ENCODE data around the gene PPP1R15A.
"Not testable (repeated sequence)": the region's sequence is repeated elsewhere in the genome, so short reads cannot be mapped to it uniquely, and the experiment has no call there.

PPP1R15A gene

DNA sequence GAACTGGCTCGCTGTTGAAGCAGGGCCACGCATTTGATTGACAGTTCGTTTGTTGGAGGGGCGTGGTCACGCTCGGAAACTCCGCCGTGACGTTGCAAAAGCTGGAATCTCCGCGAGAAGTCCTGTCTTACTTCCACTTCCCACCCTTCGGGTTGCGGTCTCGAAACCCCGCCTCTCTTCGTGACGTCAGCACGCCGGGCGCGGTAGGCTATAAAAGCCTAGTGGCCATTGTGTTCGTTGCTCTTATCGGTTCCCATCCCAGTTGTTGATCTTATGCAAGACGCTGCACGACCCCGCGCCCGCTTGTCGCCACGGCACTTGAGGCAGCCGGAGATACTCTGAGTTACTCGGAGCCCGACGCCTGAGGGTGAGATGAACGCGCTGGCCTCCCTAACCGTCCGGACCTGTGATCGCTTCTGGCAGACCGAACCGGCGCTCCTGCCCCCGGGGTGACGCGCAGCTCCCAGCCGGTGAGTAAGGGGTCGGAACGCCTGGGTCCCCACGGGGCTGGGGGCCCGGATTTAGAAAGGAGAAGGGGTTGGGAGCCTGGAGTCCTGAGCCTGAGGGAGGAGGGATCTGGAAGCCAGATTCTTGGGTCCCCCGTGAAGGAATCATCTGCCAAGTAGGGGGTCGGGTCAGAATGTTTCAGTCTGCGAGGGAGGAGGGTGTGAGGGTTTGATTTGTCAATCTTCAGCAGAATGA, at the start of gene PPP1R15A:
Gene PPP1R15A (plus strand): TSS at position 240 of the 702 bp plus-strand sequence. CDS start 813 bp downstream, outside the sequence.
- DNase-seq = peak; percentile 94

DNA sequence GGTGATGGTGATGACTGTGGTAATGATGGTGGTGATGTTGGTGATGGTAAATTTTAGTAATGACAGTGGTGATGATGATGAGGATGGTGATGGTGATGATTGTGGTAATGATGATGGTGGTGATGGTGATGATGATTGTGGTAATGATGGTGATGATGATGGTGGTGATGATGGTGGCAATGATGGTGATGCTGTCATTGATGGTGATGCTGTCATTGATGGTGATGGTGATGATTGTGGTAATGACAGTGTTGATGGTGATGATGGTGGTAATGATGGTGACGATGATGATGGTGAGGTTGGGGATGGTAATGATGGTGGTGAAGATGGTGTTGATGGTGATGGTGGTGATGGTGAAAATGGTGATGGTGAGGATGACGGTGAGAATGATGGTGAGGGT, 49.7 kb upstream of the PPP1R15A start:
- no peak for DNase-seq

DNA sequence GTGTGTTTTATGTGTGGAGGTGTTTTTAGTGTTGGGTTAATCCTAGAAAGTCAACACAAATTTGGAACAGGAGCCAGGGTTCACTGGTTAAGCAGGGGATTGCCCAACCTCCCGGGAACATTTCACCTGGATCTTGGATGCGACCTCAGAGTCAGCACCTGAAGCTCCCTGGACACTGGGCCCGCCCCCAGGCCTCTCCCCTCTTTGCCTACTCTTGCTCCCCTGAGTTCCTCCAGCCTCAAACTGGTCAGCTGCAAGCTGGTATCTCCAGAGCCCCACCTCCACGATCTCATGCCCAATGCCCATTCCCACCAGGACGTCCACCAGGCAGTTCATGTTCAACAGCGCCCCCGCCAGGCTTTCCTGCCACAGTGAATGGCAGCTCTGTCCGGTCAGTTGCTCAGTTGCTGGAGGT, 45.6 kb upstream of the PPP1R15A start:
- no peak for DNase-seq

DNA sequence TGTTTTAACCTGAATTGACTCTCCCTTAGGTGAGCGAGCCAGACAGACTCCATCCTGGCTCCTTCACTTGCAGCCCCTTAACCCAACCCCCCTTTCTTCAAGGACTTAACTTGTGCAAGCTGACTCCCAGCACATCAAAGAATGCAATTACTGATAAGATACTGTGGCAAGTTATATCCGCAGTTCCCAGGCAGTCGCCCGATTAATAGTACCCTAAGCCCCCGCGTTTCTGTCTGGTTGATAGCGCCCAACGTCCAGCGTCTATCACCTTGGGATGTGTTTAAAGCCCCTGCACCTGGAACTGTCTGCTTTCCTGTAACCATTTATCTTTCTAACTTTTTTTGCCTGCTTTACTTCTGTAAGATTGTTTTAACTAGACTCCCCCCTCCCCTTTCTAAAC, 42.1 kb upstream of the PPP1R15A start:
- DNase-seq = no peak

DNA sequence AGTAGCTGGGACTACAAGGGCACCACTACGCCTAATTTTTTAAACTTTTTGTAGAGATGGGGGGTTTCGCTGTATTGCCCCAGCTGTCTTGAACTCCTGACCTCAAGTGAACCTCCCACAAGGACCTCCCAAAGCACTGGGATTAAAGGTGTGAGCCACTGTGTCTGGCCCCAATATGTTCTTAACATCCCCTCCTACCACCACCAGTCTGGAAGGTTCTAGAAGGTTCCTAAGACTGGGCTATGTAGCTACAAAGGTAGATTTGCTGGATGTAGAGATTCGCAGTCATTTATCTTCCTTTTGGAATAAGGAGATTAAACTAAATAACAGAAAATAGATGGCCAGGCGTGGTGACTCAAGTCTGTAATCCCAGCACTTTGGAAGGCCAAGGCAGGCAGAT, 41.3 kb upstream of the PPP1R15A start:
- no peak for DNase-seq

DNA sequence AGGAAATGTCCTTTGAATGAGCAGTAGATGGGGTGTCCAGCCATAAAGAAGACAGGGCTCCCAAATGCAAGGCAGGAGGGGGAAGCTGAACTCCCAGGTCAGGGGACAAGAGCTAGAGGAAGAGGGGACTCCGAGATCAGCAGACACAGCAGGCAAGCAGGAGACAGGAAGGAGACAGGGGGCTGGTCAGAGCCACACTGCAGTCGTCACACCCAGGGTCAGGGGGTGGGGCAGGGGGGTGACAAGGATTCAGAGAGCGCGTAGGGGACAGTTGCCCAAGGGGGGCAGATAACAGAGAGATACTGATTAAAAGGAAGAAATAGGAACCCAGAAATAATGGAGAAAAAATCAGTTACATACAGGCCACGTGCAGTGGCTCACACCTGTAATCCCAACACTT, 39.2 kb upstream of the PPP1R15A start:
- DNase-seq = no peak

DNA sequence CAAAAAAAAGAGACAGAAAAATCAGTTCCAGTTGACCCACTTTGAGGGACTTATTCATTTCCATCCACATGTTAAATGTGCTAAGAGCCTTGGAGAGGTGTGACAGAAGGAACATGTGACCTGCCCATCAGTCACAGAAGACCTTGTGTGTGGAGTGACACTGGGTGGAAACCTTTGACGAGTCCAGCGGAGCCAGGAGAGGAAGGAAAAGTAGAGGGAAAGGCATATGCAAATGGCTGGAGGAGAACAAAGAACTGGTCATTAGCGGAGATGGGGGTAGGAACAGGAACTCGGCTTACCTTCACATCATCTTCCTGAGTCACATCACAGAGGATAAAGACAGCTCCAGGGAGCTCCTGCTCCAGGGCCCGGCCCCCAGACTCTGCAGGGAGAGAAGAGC, 38.2 kb upstream of the PPP1R15A start:
- DNase-seq = no peak

DNA sequence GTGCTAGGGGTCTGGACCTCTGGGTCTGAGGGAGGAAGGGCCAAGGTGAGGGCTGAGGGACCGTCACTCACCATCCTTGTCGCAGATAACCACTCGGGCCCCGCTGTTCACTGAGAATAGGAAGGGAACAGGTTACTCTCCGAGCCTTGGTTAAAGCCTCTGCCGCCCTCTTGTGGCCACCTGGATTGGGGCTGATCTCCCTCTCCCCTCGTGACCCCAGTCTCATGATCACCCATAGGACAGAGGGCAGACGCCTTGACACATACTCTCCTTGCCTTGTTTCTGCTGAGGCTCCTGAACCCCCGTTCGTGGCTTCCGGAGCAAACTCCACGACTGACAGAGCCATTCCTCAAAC, 36.5 kb upstream of the PPP1R15A start:
- DNase-seq = peak; percentile 86

DNA sequence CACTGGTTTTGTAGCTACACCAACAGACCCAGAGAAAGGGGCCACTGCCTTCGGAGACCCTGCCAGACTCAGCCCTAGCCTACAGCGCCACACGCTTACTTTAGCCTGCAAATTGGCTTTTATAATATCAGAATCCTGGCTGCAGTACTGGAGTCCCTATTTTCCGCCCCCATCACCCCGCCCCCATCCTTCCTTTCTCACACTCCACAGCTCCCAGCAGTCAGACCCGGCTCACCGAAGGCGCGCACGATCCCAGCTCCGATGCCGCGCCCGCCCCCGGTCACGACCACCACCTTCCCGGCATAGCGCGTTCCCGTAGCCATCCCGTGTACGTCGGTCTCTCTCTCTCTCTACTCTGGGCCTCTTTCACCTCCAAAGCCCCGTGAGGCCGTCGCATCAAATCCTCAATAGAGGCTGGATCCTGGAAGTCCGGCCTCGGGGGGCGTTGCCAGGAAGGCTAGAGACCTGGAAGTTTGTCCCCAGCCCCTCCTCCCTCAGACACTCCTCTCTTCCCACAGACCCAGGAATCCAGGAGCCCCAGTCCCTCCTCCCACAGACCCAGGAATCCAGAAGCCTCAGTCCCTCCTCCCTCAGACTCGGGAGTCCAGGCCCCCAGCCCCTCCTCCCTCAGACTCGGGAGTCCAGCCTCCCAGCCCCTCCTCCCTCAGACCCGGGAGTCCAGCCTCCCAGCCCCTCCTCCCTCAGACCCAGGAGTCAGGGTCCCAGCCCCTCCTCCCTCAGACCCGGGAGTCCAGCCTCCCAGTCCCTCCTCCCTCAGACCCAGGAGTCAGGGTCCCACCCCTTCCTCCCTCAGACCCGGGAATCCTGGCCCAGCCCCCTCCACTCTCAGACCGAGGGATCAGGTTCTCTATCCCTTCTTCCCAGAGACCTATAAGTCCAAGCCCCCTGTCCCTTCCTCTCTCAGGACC, 35.9 kb upstream of the PPP1R15A start, which contains the start of gene HSD17B14:
Gene HSD17B14 (minus strand): TSS at position 403 of the 929 bp plus-strand sequence. CDS start 80 bp downstream, at position 323.
- peak; percentile 72 for DNase-seq

DNA sequence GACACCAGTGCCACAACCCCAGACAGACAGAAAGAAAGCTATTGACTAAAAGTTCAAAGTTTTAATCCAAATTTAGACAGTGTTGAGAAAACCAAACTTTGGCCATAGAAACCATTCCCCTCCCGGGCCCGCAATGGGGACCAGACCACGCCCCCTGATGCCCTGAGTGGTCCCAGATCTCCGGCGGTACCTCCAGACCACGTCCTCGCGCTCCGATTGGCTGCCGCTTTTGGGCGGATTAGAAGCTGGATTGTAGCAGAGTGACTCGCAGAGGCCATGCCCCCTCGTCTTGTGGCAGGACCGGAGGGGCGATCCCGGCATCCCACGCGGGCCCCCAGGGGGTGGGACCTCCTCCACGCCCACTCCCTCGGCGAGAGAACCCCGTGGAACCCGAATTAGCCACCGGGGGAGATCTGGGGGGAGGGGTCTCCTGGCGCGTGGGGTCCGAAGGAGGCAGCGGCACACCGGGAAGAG, 35.1 kb upstream of the PPP1R15A start:
- peak; percentile 91 for DNase-seq

DNA sequence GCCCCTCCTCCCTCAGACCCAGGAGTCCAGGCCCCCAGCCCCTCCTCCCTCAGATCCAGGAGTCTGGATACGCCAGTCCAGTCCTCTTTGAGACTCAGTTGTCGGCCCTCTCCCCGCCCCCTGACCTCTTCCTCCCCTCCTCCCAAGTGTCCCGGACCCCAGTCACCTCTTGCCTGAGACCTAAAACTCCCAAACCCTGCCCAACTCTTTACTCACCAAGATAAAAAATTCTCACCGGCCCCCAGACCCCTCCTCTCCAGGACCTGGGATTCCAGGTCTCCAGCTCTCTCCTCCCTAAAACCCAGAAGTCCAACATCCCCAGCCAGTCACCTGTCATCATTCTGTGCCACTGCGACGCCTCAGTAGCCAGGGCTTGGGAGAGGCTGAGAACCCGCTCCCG, 34.5 kb upstream of the PPP1R15A start:
- DNase-seq = no peak

DNA sequence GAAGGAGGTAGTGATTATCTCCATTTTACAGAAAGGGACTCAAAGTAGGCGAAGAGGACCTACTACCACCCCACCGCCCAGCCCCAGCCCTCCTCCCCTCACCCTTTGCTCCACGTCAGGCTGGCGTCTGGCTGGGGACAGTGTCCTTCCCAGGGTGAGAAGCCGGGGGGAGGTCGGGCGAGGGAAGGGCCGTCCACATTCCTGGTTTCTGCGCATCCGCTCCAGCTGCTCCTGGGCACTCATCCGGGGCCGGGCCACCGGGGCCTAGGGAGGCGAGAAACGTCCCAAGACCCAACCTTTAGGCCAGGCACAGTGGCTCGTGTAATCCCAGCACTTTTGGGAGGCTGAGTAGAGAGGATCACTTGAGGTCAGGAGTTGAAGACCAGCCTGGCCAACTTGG, 31.2 kb upstream of the PPP1R15A start:
- no peak for DNase-seq

DNA sequence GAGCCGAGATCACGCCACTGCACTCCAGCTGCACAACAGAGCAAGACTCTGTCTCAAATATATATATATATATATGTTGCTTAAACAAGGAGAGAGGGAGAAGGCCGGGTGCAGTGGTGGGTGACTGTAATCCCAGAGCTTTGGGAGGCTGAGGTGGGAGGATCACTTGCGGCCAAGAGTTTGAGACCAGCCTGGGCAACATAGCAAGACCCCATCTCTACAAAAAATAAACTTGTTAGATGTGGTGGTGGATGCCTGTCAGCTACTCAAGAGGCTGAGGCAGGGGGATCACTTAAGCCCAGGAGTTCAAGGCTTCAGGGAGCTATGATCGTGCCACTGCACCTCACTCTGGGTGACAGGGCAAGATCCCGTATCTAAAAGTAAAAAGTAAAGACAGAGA, 30.6 kb upstream of the PPP1R15A start:
- DNase-seq = no peak

DNA sequence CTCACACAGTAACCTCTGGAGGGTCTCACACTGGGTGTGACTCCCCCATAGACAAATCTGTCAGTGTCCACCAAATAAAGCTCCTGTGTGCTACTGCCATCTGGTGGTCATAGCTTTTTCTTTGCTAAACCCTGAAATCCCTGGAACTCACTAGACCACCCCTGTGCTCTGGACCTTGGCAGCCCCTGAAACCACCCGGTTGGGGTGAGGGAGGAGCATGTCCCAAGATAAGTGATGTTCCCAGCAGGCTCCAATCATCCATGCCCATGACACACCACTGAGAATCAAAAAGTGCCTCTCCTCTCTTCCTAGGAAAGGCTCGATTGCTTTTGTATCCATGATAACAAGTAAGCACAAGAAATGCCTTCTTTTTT, 29.4 kb upstream of the PPP1R15A start:
- DNase-seq = peak; percentile 47

DNA sequence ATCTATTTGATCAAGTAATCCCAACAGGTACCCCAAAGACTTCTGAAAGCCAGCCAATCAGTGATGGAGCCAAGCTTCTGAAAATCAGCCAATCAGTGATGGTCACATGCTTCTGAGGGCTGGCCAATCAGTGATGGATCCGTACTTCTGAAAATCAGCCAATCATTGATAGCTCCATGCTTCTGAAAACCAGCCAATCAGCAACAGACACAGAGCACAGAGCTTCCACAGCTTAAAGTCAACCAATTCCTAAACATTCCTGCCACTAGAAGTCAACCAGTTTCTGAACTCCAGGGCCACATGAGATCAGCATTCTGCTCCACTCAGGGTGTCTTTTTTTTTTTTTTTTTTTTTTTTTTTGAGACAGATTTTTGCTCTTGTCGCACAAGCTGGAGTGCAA, 27.7 kb upstream of the PPP1R15A start:
- no peak for DNase-seq

DNA sequence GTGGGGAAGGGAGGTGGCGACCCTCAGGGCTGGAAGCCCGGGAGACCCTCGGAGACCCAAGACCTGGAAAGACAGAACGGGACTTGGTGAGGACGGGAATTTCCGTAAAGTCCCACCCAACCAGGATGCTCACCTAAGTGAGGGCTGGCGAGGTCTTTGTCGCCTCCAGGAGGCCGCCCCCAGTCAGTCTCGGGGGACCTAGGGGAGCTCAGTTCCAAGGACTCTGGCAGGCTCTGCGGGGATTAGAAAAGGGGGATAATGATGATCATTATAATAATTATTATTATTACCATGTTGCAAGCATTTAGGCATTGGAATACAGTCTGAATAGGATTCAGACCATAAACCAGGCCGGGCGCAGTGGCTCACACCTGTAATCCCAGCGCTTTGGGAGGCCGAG, 26.8 kb upstream of the PPP1R15A start:
- DNase-seq = no peak

DNA sequence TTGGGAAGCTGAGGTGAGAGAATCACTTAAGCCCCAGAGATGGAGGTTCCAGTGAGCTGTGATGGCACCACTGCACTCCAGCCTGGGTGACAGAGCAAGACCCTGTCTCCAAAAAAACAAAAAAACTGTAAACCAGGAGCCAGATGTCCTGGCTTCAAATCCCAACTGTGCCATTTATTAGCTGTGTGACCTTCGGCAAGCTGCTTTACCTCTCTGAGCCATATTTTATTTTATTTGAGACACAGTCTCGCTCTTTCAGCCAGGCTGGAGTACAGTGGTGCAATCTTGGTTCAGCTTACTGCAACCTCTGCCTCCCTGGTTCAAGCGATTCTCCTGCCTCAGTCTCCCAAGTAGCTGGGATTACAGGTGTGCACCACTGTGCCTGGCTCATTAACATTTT, 25.6 kb upstream of the PPP1R15A start:
- DNase-seq = not testable (repeated sequence)

DNA sequence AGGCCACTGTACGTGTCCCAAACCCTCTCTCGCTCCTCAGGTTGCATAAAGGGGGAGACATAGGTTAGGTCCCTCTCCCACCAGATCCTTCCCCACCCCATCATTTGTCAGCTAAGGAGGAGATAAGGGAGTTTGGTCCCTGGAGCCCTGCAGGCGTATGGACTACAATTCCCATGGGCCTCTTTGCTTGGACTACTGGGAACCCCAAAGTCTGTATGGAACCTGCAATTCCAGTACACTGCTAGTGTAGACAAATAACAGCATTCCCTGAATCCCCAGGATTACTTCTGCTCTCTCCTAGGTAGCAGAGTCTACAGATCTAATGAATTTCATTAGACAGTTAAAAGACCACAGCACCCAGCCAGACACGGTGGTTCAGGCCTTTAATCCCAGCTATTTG, 19.9 kb upstream of the PPP1R15A start:
- no peak for DNase-seq

DNA sequence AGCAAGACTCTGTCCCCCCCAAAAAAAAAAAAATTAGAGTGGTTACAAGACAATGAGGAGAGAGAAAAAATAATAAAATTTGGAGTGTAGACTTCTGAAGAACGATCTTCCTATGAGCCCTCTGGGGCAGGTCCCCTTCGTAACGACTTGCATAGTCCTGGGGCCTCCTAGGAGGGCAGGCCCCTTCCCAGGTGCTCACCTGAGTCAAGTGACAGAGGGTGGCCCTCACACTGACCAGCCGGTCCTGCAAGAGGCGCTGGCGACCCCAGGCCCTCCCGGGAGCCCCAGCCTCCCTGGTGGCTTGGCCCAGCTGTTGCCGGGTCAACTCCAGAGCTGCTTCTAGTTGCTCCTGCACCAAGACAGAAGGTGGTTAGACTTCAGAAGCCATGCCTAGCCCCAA, 18.7 kb upstream of the PPP1R15A start:
- DNase-seq = no peak

DNA sequence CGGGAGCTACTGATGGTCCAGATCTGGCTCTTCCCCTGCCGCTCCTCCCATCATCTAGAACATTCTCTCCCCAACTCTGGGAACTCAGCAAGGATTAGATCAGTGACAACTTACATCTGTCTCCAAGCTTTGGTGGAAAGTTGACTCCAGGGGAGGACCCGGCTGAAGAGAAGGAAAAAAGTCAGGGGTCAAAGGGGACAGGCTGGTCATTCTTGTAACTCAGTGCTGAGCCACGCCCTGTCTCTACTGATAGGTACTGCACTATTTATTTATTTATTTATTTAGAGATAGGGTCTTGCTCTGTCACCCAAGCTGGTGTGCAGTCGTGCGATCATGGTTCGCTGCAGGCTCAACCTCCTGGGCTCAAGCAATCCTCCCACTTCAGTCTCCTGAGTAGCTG, 18.1 kb upstream of the PPP1R15A start:
- no peak for DNase-seq

DNA sequence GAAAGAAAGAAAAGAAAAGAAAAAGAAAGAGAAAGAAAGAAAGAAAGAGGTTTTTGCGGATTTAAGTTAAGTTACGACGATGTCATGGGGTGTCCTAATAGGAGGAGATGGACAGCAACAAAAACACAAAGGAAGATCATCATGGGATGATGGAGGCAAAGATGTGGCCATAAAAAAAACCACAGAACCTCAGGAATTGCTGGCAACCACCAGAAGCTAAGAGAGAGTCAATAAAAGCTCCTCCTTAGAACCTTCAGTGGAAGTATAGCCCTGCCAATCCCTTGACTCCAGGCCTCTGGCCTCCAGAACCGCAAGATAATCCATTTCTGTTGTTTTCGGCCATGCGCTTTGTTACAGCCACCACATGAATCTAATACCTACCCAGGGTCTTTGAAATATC, 15.3 kb upstream of the PPP1R15A start:
- DNase-seq = no peak

DNA sequence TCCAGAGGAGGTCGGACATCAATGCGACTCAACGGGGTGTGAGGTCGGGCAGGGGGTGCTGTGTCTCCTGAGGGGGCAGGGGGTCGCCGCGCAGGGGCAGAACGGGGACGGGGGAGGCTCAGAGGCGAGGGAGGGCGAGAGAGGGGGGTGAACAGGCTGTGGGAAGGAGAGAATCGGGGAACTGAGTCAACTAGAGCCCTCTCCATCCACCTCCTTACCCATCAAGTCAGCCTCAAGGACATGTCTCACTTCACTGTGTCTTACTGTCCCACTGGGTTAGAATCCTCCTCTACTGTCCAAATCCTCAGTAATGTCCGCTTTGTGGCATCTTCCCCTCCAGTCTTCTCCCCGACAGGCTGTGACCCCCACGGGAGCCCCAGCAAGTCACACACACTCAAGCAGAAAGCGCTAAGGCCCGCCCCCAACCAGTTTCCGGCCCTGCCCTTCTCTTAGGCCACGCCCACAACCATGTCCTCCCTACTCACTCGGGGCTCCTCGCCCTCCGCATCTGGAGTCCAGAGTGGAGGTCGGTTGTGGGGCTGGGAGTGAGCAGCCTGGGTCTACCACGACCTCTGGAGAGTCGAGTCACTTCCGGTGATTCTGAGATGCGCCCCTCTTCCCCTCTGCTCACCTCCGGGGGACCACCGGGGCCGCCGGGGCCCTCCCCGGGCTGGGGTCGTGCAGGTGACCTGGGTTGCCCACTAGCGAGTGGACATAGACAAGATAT, 13.1 kb upstream of the PPP1R15A start:
- DNase-seq = no peak

Data from NCI-H345 (cell line).